IPS-NIHi11 (cell line): Measurements from ENCODE around the gene CLCA1.

Experiments
- DNase-seq: peaks from one replicate; pipeline ENCODE4 v3.0.0; 2012; ENCODE audit warnings: mixed read lengths, low spot score

The CLCA1 gene

DNA sequence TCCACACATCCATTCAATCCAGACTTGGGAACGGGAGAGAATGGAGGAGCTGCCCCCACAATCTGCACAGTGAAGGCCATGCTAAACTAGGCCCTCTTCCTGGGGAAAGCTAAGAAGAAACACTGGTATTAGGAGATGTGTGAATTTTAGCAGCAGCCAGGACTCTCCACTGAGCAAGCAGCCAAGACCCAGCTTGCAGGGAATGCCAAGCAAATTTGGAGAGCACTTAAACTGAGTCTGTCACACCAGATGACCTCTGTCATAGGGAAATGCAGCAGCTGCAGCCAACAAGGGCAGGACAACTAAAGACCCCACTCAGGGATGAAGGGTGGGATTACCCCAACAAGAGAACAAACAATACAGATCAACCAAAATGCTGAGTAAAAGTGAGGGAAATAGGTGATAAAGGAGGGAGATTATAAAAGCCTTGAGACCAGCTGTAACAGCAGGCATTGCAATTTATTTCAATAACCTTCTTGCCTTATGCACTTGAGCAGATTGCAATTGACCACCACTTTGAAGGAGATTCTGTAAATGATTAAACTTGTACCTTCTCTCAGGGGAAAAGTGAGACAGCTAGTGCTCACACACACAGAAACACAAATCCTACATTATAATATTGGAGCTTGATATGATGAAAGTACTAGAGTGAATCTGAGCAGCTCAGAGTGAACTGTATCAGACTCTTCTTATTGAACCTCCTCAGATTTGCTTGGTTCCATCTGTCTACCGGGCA, 2.5 kb upstream of the CLCA1 start:
- DNase-seq, result no peak

DNA sequence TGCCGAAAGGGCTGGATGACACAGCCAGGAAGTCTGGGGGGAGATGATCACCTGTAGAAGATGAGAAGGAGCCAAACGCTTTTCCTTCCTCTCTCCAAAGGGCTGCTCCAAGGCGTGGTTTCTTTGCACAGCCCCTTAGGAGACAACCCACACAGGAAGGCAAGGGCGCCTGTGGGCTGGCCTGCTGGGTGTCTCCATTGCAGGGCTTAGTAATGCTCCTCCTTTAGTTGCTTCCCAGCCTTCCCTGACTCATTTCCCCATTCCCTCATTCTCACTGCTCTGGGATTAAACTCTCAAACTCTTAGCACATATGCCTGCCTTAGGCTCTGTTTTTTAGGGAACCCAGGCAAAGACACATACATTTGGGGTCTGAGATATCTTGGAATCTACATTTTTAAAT, 1.7 kb upstream of the CLCA1 start:
- DNase-seq, result no peak

DNA sequence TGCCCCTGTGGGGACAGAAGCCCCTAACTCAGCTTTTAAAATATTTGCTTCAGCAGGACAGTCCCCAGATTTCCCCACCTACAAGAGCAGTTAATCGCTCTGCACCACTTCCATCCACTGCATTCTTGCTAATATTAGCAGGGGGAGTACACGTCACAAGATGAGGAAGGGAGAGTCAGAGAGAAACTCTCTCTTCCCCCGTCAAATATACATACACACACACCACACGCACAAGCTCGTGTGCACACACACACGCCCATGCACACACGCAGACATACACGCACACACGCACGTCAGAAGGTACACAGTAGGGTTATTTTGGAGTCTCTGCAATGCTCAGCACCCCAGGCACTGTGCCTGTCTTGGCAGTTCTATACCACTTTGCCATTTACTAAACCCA, 2.1 kb downstream of the CLCA1 start:
- DNase-seq, result no peak

DNA sequence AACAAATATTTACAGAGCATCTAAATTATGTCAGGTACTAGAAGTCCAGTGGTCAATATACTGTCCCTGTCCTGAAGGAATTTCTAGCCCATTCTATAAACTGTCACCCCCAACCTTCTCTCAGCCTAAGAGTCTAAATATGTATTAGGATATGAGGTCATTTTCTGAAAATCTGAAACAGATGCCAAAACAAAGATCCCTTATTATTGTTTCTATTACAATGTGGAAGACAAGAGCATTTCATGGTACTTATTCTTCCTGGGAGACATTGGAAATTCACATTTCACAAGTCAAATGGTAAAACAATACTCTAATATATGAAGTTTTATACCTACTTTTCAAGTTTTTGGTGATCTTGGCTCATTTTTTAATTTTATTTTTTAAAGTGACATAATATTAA, 2.6 kb downstream of the CLCA1 start:
- DNase-seq, result no peak

DNA sequence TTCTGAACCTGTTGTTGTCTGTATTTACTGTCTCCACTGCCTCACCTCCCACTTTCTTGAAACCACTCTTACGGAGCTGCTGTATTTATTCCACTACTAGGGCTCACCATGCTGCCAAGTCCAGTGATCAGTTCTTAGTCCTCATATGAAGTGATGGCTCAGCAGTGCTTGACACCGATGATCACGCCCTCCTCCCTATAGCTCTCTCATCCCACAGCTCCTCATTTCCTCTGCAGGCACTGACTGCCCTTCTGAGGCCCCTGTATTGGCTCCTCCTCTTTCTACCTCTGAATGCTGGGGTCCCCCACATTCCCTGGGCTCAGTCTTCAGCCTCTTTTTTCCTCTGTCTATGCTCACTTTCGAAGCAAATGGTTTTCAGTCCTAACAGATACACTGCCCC, 3.4 kb downstream of the CLCA1 start:
- DNase-seq, result no peak

DNA sequence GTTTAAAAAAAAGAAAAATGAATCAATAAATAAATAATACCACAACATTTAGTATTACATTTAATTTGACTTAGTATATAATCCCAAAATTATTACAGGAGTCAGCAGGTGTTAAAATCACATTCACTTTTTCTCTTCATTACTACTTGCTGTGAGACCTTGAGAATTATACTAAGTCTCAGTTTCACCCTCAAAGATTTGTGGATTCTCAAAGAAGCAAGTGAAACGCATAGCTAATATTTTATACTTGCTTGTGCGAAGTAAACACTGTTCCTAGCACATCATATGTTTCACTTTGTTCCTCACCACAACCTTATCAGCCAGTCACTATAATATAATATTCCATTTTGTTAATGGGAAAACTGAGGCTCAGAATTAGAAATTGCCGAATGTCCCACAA, 4.0 kb downstream of the CLCA1 start:
- no peak for DNase-seq

DNA sequence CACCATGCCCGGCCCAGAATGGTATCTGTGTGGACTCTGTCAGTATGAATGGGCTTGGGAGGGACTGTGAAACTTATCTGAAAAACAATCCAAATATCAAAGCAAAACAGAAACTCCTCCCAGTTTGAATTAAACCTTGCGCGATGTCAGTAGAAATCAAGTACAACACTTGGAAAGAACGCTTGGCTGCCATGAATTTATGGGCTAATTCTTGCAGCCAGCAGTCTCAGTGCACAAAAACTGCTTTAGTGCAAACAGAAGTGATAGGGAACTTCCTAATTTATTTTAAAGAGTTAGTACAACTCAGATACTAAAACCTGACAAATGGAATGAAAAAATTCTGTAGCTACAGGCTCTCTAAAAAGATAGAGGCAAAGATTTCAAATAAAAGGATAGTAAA, 8.5 kb downstream of the CLCA1 start:
- no peak for DNase-seq

DNA sequence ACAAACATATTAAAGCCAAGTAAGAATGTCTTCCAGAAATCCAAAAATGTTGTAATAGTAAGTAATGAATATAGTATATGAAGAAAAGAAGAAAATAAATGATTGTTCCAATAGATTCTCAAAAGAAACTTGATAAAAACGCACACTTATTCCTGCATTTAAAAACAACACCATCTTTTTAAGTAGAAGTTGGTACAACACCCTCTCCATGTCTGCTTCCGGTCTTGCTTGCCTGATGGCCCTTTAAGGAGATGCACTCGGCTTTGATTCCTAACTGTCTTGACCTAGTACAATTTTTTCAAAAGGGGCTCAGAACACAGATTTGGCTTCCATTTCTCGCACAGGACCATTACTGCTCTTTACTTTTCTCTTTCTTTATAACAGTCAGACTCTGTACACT, 9.0 kb downstream of the CLCA1 start:
- DNase-seq, result no peak

DNA sequence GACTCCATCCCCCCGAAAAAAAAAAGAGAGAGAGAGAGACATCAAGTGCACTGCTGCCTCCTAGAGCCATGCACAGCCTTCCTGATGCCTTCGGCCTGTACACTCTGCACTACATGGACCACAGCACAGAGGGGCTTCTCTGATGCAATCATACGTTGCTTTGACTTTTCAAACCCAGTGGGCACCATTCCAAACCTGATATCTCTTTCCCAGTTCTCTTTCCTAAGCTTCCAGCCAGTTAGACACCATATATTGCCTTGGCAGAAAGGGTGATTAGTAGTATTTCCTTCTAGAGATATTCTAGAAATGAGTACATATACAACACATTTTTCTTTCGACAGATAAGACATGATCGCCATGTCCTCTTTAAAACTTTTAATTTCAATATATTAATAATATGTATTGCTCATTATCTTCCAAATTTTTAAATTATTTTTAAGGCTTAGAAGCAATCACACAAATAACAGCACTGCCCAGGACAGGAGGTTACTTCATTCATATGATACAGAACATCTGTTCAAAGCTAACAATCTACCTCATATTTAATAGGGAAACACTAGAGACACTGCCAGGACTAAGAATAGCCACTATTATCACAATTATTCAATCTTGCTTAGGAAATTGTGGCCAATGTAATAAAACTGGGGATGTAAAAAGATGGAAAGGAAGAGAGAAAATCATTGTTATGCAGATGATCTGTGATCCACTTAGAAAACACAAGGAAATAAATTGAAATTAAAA, 9.9 kb downstream of the CLCA1 start:
- no peak for DNase-seq

DNA sequence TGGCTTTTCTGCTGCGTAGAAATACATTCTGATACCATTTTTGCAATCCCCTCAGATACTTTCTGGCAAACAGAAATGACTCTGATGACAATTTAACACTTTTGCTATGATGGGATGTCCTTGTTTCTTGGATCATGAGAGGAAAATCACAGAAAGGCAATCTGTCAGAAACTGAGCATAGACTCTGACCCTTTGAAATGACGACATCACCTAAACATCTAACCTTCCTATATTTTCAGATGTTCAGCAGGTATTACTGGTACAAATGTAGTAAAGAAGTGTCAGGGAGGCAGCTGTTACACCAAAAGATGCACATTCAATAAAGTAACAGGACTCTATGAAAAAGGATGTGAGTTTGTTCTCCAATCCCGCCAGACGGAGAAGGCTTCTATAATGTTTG, 13.2 kb downstream of the CLCA1 start:
- DNase-seq, result no peak

DNA sequence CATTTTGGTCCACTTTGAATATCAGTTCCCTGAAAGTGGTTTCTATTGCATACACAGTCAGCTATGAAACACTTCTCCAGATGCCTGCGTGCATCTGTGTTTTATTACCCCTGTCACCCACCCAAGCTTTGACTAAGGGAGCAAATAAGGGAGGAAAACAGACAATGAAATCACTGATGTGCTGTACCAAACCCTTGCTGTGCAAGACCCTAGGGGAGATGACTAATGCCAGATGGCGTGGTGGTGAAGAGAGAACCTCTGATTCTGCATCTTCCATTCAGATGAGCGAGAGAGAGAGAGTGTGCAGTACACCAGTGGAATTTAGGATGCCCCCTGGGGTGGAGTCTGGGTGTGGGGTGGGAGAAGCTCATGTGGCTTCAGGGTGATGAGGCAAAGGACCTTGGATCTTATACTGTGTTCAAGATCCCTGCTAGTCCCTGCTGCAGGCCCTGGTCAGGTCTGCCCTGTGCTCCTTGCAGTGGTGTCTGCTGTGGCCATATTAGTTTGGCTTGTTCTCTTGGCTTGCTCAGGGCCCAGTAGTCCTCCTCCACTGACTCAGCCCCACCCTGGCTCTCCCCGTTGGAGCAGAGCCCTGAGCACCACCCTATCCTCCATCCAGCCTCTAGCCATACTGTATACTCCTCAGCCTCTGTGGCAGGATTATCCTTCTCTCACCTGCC, 18.5 kb downstream of the CLCA1 start:
- DNase-seq, result no peak

DNA sequence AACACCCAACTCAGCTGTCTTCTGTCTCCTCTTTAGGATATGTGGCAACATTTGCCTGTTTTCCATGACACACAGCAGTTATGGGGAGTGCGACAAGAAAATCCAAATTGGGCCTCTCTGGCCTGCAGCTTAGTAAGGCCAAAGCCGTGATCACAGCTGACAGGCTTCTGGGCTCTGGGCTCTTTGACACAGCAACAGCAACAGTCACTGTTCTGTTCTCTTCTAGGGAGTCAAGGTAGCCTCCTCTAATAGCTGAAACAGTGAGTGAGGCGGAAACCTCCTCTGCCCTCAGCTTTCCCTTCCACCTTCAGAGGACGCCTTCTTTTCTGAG, 19.0 kb downstream of the CLCA1 start:
- no peak for DNase-seq

DNA sequence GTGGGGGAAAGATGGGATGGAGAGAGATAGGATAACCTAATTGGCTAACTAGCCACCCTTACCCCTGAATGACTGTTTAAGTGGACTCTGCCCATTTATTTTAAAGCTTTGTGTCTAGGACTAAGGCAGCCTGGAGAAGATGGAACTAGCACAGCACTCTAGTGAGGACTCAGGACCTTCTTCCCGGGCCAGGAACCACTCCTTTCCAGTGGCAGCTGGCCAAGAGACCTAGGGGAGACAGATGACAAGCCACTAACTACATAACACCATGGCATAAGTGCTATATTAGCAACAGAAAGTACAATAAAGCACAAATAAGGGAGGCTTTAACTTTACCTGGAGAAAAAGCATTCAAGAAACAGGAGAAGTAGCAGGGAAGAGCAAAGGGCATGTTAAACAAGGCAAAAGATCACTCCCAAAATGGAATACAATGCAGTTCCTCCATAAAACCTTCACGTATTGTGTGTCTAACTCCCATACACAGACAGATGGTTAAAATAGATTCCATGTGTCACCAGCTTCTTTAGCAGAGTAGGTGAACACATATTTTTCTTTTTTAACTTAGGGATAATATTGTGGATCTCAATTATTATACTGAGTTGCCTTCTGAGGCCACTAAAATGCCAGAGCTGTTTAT, 20.6 kb downstream of the CLCA1 start:
- DNase-seq, result no peak

DNA sequence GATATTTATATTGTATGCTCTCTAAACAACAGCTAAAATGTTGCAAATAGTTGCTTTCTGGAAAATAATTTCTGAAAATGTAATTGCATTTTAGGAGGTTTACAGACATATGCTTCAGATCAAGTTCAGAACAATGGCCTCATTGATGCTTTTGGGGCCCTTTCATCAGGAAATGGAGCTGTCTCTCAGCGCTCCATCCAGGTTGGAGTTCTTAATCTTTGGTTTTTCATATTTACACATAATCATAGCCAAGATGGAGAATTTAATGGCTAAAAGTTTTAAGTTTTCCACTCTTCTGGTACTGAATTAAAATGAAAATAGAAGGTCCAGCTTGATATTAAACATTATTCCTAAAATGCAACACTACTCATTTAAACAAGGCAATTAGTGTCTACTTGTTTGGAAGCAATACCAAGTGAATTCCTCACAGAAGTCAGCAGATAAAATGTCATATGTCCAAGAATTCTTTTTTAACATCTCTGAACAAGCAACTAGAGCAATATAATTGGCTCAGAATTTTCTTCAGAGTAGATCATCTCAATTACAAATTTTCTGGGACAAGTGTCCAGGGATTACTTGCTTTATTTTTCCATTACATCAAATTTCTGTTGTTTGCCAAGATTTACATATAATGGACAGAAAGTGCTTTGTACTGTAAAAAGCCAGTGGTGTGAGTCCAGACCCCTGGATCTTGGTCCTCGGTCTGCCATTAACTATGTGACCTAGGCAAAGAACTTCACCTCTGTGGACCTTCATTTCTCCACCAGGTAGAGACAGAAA, 22.6 kb downstream of the CLCA1 start:
- DNase-seq, result no peak

DNA sequence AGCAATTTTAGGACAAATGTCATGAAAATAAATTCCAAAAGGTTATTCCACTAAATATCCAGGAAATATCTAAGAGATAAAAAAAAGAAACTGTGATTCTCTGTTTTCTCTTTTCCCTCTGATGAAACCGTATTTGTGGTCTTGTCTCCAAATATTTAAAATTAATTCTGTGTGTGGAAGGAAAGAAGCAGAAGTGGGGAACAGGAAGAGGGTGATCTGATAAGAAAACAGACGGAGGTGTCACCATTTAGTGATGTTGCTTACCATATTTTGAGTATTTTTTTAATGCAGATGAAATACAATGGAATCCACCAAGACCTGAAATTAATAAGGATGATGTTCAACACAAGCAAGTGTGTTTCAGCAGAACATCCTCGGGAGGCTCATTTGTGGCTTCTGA, 29.6 kb downstream of the CLCA1 start:
- no peak for DNase-seq

DNA sequence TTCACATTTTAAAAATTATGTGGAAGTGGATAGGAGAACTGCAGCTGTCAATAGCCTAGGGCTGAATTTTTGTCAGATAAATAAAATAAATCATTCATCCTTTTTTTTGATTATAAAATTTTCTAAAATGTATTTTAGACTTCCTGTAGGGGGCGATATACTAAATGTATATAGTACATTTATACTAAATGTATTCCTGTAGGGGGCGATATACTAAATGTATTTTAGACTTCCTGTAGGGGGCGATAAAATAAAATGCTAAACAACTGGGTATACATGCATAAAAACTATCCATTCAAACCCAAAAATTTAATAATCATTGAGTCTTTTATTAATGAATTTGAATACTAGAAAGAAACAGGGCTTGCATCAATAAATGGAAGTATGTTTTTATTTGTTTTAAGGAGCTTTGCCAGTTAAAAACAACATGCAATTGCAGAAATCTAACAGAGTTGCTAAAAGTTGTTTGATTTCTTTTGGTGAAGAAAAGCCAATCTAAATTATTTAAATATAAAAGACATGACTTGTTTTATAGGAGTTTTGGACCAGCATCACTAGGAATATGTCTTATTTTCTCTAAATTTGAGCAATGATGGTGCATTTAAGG, 31.4 kb downstream of the CLCA1 start:
- DNase-seq, result peak; percentile 16

DNA sequence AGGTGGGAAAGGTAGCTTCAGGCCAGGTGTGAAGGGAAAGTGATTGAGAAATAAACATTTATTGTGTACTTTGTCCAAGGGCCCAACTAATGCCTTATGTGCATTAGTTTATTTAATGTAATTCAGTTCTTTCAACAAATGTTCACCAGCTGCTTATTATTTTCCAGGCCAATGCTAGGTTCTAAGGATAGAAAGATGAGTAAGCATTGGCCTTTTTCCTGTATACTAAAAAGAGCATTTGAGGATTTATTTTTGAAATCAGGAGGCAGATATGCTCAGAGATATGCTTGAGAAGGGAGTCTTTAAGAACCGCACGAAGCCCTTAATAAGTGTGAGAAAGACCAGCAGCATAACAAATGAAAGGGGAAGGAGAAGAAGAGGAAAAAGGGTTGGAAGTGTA, 32.0 kb downstream of the CLCA1 start:
- DNase-seq, result no peak

DNA sequence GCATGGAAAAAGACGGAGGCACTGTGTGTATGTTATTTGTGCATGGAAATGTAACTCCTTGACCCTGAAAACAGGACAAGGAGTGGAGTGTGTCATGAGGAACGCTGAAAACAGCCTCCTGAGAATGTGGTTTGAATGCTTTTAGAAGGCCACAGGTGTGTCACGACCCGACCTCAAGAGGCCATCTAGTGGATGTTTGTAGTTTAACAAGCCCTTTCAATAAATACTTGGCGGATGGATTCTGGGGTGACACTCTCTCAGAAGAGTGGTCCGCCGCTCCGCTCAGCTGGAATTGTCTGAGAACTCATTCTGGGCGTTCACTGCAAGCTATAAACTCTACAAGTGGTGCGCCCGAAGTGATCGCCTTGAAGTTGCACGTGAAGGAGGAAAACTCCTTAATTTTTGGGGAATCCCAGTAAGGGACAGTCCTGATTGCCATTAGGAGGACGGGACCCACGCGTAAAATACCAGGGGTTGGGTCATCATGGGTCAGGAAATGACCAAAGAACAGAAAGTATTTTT, 33.5 kb downstream of the CLCA1 start:
- DNase-seq, result peak; percentile 29

DNA sequence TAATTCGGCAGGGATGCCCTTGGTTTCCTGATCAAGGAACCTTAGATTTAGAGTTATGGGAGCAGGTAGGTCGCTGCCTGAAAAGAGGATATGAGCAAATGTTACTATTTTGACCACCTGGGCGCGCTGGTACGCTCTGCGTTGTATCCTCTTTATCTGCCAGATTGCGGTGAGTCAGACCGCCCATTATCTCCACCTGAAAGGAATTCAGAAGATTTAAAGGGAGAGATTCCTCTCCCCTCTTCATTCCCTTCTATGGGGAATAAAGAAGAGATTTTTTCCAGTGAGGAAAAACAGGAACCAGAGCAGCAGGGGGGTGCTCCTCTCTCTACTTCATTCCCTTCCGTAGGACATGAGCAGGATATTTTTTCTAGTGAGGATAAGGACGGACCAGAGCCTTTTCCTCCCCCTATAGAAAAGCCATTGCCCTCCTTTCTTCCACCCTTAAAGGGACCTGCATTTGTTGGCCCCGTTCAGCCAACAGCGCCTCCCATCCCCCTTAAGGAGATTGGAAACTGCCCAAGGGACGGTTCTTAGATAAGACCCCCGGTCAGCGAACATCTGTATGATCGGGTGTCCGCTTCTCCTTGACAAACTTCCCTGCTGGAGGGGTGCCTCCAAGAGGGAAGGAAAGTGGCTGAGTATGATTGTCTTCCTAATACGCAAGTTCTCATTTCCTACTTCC, 34.1 kb downstream of the CLCA1 start:
- peak; percentile 12 for DNase-seq

DNA sequence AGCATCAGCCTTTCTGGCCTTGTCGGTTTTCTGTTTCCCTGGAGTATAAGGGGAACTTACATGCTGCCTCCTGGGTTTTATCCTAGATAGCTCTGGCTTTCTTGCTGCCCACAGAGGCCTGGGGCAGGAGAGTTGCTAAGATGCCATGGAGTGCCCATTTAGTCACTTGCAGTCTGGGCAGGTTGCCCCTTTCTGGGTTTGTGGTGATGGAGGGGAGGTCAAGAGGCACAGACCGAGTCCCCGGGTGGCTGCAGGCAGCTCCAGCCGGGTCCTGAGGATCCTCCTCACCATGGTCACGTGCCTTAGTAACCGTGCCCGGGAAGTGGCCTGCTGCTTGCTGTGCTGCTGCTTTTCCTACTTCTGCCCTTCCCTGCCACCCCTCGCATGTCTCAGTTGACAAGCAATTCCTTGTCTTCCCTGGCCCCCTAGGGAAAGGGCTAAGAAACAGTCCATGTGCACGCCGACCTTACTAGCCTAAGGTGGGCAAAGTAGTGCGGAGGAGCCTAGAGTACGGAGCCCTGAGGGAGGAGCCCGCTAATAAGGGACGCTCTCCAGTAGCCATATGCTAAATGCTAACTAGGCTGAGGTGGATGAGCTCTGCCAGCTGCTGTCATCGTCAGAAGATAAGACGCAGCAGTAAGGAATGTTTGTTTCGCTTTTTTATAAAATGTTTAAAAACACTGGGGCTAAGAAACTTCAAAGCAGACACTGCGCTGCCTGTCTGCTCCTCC, 34.8 kb downstream of the CLCA1 start:
- no peak for DNase-seq
